Ovary (tissue), 3 donors: ENCODE results near the gene EVC2.

Experiments used
- EP300 ChIP-seq: sonication (generic); formaldehyde crosslinking; IDR thresholded peaks from one replicate; pipeline ENCODE4 v1.6.1; 2017; ENCODE audit warnings: antibody characterized with exemption
- POLR2A ChIP-seq: fragments of 450-650 bp; IDR thresholded peaks from one replicate; pipeline ENCODE4 v1.6.1; 2017; ENCODE audit warnings: antibody characterized with exemption, mild to moderate bottlenecking, moderate library complexity
- TF ChIP-seq, protein P1 (sequence below), 3 donors: fragments of 450-650 bp in 2 of 3; fragments of 200-600 bp in 1 of 3; IDR thresholded peaks; one replicate each; pipeline versions ENCODE4 v1.5.1 to v1.8.0; 2016 to 2022; ENCODE audit warnings: antibody characterized with exemption in 3 of 3, mild to moderate bottlenecking in 1 of 3
- donor health status: DM: no; HTN: no; CAD: no.

DNA sequence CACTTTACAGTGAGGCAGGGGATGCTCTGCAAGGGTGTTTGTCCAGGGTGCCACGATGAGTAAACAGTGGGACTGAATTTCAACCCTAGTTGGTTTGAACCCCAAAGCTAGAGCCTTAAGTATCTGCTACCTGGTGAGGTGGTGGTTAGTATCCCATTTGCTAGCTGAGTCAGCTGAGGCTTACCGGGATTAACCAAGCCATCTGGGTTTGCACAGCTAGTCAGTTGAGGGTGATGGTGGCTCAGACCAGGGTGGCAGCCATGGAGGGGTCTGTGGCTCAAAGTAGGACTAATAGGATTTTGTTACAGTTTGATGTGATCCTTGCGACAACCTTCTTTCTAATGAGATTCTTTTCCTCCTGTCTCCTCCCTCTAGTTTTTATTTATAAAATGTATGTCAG lies 4.6 kb upstream of the EVC2 start:
- no peak for TF ChIP-seq POLR2A
- TF ChIP-seq, protein P1, sequence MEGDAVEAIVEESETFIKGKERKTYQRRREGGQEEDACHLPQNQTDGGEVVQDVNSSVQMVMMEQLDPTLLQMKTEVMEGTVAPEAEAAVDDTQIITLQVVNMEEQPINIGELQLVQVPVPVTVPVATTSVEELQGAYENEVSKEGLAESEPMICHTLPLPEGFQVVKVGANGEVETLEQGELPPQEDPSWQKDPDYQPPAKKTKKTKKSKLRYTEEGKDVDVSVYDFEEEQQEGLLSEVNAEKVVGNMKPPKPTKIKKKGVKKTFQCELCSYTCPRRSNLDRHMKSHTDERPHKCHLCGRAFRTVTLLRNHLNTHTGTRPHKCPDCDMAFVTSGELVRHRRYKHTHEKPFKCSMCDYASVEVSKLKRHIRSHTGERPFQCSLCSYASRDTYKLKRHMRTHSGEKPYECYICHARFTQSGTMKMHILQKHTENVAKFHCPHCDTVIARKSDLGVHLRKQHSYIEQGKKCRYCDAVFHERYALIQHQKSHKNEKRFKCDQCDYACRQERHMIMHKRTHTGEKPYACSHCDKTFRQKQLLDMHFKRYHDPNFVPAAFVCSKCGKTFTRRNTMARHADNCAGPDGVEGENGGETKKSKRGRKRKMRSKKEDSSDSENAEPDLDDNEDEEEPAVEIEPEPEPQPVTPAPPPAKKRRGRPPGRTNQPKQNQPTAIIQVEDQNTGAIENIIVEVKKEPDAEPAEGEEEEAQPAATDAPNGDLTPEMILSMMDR (IDR thresholded peaks at IDR 0.05) = no peak
- no peak for TF ChIP-seq EP300
